ENCODE measurements around the gene USP34.

- TF ChIP-seq USF2 (CRISPR knock-in tag; IDR thresholded peaks at IDR 0.05) (no peak), ZNF695 (CRISPR knock-in tag; IDR thresholded peaks at IDR 0.05) (no peak), ZNF551 (CRISPR knock-in tag; IDR thresholded peaks at IDR 0.05) (no peak), HINFP (tag; conservative IDR thresholded peaks at IDR 0.05; ENCODE audit: low read depth) (no peak), TCF7L2 (IDR thresholded peaks at IDR 0.05; ENCODE audit: low read depth, low read length) (no peak), PHF21A (IDR thresholded peaks at IDR 0.05; ENCODE audit: borderline replicate concordance, low read depth) (no peak), SP2 (IDR thresholded peaks at IDR 0.05; ENCODE audit: extremely low read depth, low read depth, low read length, poor library complexity, severe bottlenecking) (no peak), KDM1A (IDR thresholded peaks at IDR 0.05) (no peak), CTCF (IDR thresholded peaks at IDR 0.05 in 2 of 3, conservative IDR thresholded peaks at IDR 0.05 in 1 of 3; ENCODE audit: insufficient read depth in 2 of 3, low read depth in 1 of 3, low read length in 3 of 3) (no peak), ARNT (IDR thresholded peaks at IDR 0.05) (no peak), PCBP2 (IDR thresholded peaks at IDR 0.05; ENCODE audit: low read depth, low read length, poor library complexity, severe bottlenecking) (no peak), POLR2A (conservative IDR thresholded peaks at IDR 0.05) (no peak)
Observed at GRCh38 chr2:61214171-61214570, 256.7 kb downstream of the USP34 start.

All from K562 (cell line).